GM21528 (cell line): ENCODE measurements around the gene CNN2.

Experiments used
- ATAC-seq: cut with Tn5 transposase; IDR thresholded peaks from one replicate; pipeline ENCODE4 v1.9.1; 2021; ENCODE audit warnings: mild to moderate bottlenecking, moderate library complexity; ENCODE audit not compliant: unreplicated experiment, low FRiP score

CNN2 gene

GRCh38 chr19:995051-995827, 31.2 kb upstream of the CNN2 start:
- ATAC-seq: no peak

DNA sequence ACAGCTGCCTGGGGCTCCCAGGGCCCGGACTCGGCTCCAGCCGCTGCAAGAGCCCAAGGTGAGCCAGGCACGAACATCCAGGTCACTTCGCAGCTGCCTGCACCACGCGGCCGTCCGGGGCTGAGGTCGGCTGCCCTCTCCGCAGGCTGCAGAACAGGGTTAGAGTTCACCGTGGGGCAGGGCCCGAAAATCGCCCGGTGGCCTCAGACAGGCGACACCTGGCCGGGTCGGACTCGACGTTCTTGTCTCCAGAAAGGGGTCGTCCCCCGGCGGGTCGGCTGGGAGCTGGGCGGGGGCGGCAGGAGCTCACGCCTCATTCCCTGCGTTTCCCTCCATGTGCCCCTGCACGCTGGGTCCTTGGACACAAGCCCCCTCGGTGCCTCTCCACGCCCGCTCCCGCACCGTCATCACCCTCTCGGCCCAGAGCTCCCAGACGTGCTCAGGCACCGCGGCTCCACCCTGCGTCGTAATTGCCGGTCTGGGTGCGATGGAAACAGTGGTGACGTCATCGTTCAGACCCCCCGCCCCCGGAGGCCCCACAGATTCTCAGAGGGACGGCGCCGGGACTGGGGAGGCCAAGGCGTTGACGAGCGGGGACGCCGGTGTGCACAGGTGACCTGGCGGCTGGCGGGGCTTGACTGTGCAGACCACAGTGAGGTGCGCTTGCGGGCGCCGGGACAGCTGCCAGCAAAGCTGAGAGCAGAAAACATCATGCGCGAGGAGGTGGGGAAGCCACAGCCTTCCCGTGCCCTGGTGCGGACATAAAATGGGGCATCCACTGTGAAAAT, 30.2 kb upstream of the CNN2 start:
- no peak for ATAC-seq

- ATAC-seq: no peak
These were observed 28.3 kb upstream of the CNN2 start for GRCh38 chr19:998064-998463.

DNA sequence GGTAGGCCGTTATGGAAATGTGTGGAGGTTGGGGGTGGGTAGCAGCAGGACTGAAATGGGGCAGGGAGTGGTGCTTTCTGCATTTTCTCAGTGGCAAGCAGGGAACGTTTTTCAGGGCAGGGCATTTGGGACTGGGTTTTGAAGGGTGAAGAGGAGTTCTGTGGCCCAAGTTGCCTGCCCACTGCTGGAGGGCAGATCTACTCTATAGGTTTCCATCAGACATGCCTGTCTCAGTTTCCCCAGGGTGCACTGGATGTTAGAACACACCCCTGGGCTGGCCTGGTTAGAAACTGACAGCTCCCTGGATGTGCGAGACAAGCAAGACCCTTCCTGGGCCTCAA, 27.1 kb upstream of the CNN2 start:
- no peak for ATAC-seq

DNA sequence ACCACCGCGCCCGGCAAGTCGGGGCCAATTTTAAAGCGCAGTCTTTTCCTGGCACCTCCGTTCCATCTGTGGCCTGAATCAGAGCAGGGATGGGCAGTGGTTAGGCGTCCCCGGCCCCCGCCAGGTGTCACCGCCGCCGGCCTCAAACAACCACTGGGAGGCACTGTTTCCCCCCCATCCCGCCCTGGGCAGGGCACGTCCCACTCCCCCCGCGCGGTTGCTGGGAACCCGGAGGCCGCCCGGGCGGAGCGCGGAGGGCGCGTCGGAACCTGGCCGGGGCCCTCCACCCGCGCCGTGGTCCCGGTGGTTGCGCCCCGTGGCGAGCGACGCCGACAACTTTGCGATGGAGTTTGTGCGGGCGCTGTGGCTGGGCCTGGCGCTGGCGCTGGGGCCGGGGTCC, 26.3 kb upstream of the CNN2 start, which contains the start of gene GRIN3B:
Gene GRIN3B, plus strand, starts transcription at position 325 of the 400 bp plus-strand sequence. Its CDS starts 19 bp downstream, at position 344.
- no peak for ATAC-seq

DNA sequence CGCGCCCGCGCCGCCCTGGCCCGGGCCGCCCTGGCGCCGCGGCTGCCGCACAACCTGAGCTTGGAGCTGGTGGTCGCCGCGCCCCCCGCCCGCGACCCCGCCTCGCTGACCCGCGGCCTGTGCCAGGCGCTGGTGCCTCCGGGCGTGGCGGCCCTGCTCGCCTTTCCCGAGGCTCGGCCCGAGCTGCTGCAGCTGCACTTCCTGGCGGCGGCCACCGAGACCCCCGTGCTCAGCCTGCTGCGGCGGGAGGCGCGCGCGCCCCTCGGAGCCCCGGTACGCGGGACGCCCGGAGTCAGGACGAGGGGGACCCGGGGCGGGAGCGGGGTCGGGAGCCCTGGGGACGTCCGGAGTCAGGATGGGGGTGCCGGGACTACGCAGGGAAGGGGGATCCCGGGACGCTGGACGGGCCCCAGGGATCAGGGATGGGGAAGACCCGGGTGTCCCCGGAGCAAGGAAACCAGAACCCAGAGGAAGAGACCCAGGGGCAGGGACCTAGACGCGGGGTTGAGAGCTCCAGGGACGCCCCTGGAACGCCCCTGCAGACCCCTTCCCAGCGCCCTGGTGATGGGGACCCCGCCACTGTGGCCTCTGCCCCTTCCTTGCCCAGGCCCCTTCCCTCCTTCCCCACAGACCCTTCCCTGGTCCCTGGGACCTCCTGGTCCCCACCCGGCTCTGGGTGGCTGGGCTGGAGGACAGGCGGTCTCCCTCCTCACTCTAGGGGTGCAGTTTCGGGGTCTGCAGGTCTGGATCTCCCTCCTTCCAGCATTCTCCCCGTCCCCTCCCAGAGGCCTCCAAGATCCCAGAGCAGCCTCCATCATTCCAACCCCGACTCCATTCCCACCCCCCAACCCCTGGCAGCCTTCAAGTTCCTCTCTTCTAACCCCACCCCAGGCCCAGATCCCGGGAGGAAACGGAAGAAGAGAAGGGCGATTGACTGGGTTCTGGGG, 25.5 kb upstream of the CNN2 start:
- ATAC-seq: no peak

GRCh38 chr19:1001538-1002166, 24.8 kb upstream of the CNN2 start:
- no peak for ATAC-seq

DNA sequence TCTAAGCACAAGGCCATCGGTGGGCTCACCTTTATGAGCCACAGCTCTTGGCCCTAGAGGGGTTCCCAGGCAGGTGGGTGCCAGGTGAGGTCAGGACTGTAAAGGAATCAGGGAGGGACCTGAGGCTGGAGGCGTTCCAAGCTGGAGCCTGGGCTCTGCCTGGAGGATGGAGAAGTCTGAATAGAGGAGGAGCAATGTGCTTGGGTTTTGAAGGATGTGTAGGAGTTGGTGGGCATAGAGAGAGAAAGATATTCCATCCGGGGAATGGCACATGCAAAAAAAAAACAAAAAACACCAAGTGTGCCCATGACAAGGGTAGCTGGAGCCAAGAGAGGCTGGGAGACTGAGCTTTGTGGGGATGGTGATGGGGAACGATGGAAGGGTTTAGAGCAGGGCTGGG, 23.8 kb upstream of the CNN2 start:
- no peak for ATAC-seq

DNA sequence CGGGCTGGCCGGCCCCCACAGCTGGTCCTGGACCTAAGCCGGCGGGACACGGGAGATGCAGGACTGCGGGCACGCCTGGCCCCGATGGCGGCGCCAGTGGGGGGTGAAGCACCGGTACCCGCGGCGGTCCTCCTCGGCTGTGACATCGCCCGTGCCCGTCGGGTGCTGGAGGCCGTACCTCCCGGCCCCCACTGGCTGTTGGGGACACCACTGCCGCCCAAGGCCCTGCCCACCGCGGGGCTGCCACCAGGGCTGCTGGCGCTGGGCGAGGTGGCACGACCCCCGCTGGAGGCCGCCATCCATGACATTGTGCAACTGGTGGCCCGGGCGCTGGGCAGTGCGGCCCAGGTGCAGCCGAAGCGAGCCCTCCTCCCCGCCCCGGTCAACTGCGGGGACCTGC, 23.1 kb upstream of the CNN2 start:
- ATAC-seq: no peak

DNA sequence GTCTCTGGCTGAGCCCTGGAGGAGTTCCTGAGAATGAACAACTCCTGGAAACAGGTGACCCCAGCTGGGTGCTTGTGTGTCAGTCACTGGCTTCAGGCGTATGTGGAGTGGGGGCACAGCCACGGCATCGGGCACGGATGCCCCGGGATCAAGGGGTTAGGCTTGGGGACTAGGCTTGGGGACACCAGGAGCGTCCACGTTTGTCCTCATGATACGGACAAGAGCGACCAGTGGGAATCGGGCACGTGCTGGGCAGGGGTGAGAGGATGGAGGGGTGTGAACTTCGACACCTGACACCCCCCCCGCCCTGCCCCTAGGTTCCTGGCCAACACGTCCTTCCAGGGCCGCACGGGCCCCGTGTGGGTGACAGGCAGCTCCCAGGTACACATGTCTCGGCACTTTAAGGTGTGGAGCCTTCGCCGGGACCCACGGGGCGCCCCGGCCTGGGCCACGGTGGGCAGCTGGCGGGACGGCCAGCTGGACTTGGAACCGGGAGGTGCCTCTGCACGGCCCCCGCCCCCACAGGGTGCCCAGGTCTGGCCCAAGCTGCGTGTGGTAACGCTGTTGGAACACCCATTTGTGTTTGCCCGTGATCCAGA, 22.1 kb upstream of the CNN2 start:
- ATAC-seq: no peak

DNA sequence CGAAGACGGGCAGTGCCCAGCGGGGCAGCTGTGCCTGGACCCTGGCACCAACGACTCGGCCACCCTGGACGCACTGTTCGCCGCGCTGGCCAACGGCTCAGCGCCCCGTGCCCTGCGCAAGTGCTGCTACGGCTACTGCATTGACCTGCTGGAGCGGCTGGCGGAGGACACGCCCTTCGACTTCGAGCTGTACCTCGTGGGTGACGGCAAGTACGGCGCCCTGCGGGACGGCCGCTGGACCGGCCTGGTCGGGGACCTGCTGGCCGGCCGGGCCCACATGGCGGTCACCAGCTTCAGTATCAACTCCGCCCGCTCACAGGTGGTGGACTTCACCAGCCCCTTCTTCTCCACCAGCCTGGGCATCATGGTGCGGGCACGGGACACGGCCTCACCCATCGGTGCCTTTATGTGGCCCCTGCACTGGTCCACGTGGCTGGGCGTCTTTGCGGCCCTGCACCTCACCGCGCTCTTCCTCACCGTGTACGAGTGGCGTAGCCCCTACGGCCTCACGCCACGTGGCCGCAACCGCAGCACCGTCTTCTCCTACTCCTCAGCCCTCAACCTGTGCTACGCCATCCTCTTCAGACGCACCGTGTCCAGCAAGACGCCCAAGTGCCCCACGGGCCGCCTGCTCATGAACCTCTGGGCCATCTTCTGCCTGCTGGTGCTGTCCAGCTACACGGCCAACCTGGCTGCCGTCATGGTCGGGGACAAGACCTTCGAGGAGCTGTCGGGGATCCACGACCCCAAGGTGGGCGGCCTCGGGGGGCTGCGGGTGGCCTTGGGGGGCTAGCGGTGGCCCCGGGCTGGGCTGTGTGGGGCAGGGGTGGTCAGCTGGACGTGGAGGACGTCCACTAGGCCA, 21.4 kb upstream of the CNN2 start:
- no peak for ATAC-seq

DNA sequence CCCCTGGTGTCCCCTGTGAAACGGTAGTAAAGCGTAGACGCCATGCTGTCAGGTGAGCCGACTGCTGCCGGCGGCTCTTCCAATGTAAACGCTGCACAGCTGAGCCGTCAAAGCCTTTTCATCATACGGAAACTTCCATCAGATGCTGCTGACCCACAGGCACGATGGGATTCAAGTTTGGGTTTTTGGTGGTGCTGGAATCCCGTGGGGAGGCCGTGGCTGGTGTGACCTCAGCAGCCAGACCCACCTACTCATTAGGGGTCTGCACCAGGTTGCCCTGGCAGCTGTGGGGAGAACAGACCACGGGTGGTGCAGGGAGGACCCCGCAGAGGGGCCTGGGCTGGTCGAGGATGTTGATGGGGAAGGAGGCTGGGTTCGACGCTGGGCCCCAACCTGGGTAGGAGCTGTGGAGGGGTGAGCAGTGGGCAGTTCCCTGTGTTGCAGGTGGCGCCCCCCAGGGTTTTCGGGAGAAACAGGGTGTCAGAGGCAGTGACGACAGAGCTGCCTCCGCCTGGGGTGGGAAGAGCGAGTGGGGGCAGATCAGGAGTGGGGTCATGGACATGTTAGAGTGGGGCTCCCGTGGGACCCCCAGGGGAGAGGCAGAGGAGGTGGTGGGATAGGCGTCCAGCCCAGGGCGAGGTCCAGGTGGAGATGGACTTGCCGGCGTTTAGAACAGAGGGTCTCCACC, 19.6 kb upstream of the CNN2 start:
- ATAC-seq: no peak

DNA sequence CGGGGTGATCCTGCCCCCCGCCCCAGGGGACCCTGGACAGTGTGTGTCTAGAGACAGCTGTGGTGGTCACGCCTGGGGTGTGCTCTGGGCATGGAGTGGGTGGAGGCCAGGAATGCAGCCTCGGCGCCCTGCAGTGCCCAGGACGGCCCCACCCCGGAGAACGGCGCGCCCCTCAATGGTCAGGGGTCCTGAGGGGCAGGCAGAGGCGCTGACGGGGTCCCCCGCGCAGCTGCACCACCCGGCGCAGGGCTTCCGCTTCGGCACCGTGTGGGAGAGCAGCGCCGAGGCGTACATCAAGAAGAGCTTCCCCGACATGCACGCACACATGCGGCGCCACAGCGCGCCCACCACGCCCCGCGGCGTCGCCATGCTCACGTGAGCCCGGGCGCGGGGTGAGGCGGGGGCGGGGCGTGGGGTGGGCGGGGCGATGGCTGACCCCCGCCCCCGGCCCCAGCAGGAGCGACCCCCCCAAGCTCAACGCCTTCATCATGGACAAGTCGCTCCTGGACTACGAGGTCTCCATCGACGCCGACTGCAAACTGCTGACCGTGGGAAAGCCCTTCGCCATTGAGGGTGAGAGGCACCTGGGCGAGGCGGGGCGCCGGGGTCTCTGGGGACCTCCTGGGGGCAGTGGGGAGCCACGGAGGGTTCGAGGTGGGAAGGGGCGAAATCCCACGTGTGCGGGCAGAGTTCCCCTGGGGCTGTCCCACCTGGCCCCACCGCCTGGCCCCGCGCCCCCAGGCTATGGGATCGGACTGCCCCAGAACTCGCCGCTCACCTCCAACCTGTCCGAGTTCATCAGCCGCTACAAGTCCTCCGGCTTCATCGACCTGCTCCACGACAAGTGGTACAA, 18.8 kb upstream of the CNN2 start:
- ATAC-seq: no peak

DNA sequence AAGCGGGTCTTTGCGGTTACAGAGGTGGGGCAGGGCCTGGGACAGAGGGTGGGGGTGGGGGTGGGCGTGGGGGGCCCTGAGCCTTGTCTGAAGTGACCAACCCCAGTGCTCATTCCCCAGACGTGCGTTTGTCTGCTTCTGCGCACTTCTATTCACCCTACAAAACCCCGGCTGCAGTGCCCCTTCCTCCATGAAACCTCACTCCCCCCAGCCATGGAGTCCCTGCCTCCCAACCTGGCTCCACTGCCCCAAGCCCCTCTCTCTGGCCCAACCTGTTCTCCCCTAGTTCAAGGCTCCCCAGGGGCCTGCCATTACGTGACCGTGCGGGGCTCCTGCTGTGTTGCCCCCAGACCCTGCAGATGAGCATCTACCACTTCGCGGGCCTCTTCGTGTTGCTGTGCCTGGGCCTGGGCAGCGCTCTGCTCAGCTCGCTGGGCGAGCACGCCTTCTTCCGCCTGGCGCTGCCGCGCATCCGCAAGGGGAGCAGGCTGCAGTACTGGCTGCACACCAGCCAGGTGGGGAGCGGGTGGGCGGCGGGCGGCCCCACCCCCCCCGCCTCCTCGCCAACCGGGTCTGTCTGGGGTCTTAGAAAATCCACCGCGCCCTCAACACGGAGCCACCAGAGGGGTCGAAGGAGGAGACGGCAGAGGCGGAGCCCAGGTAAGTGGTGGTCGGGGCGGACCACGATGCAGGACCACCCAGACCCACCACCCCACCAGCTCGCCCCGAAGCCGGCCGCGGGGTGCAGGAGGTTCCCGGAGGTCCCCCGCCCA, 18.0 kb upstream of the CNN2 start:
- ATAC-seq: no peak

DNA sequence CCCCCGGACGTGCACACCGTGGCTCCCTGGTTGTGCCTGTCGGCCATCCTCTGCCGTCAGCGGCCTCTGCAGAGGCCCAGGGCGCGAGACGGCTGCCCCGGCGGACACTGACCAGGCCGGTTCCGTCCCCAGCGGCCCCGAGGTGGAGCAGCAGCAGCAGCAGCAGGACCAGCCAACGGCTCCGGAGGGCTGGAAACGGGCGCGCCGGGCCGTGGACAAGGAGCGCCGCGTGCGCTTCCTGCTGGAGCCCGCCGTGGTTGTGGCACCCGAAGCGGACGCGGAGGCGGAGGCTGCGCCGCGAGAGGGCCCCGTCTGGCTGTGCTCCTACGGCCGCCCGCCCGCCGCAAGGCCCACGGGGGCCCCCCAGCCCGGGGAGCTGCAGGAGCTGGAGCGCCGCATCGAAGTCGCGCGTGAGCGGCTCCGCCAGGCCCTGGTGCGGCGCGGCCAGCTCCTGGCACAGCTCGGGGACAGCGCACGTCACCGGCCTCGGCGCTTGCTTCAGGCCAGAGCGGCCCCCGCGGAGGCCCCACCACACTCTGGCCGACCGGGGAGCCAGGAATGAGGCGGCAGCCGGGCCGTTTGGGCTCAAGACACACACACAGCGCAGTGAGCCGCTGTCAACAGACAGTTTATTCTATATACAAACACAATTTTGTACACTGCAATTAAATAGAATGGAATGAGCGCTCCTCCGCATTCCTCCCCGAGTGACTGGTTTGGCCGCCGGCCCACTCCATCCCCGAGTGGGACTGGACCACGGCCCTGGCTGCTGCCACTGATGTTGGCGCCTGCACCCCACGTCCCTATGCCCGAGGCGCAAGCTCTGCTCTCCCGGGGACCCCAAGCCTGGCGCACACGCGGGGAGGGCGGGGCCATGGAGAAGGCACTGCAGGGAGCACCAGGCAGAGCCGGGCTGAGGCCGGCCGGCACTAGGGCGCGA, 17.1 kb upstream of the CNN2 start:
- ATAC-seq: no peak
